ENCODE results near the gene NXPH3.

The NXPH3 gene

DNA sequence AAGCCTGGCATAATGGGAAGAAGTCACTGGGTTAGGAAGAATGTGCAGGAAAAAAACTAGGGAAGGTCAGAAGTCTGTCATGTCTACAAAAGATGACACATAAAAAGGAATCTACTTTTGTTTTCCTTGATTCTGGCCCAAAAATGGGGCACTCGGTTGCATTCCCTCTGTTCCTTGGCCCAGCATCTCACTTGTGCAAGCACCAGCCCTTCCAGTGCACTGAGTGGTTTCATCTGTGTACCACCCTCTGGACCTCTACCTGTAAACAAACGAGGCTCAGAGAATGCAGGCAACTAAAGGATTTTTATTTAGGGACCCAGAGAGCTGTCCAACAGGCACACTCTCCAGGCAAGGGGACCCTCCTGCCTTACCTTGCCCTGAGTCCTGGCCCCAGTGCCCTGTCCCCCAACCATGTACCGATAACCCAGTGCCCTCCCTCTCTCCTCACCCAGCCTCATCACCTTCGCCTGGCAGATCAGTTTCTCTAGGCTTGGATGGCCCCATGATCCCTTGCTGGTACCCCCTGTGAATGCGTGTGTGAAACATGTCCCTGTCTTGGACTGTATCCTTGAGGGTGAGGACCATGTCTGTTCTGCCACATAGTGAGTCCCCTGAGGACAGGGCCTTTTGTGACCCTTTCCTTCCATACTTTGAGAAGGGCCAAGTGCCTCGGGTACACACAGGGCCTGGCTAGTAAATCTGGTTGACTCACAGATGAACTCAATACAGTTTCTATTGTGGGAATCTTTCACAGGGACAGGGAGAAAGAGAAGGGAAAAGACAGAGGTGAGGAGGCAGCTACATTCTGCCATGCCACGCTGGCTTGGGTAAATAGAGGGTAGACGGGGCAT lies 13.3 kb downstream of the NXPH3 start:
- DNase-seq (ENCODE audit: extremely low read depth in 1 of 2, low read depth in 1 of 2) = no peak

DNA sequence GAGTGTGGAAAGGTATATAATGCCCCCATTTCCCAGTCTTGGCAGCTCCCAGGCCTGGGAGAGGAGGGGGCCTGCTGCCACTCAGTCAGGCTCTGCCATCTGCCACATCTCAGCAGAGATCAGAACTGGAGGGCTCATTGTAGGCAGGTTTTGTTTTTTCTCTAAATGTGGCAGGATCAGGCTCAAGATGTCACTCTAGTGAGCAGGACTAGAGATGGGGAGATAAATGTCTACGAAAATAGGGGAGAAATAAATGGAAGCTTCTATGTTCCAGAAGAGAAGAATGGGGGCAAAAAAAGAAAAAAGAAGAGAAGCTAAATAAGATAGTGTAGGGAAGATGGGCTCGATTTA lies 13.9 kb downstream of the NXPH3 start:
- DNase-seq (ENCODE audit: extremely low read depth in 1 of 2, low read depth in 1 of 2) = no peak

DNA sequence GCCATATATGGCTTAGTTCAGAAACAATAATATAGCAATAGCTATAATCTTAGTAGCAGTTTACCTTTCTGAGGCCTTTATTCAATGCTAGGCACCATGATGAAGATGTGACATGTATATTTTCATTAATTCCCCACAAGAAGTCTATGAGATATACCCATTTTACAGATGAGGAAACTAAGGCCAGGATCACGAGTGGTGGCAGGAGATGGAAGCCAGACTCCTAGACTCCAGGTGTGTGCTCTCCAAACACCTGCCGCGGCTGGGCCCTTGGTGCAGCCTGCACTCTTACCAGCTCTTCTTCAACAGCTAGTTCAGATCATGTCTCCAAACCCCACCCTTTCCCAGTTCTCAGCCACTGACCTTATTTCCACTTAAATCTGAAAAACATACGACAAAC lies 15.2 kb downstream of the NXPH3 start:
- no peak for DNase-seq (ENCODE audit: extremely low read depth in 1 of 2, low read depth in 1 of 2)

DNA sequence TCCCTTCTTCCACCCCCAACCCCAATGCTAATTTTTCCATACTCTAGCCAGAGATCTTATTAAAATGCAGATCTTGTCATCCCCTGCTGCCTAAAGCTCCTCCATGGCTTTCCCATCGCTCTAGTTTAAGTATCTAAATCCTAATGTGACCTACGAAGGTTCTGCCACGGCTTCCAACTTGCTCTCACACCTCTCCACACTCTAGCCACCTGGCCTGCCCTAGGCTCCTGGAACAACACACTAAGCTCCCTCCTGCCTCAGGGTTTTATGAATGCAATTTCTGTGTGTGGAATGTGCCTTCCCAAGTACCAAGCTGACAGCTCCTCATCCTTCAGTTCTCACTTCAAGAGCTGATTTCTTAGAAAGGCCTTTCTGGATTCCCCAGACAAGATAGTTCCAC lies 16.6 kb downstream of the NXPH3 start:
- no peak for DNase-seq (ENCODE audit: extremely low read depth in 1 of 2, low read depth in 1 of 2)

DNA sequence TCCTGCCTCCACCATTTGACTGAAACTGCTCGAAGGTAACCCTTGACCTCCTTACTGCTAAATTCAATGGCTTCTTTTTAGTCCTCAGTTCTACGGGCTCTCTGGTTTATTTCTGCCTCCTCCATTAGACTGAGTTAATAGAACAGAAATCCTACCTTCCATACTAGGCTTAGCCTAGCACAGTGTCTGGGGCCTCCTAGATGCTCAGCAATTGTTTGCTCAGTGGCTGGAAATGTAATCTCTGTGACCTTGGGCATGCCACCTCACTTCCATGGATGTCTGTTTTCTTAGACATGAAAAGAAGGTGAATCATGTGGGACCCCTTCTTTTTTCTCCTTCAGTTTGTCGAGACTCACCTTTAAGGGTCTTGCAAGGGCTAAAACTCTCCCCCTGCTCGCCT lies 19.7 kb downstream of the NXPH3 start:
- no peak for DNase-seq (ENCODE audit: extremely low read depth in 1 of 2, low read depth in 1 of 2)

DNA sequence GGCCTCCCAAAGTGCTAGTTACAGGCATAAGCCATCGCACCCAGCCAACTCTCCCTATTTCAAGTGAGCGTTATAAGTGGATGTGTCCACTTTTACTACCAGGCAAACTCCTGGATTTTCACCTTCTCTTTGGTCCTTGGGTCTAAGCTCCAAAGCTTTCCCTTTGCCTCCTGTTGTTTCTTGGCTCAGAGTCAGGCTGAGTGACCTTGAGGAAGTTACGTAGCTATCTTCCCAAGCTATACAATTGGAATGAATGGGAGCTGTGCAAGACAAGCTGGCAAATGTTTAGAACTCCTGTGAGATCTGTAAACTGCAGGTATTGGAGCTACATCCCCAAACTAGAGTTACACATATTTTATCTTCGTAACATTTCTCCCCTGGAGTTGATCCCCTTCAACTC lies 20.3 kb downstream of the NXPH3 start:
- DNase-seq (ENCODE audit: extremely low read depth in 1 of 2, low read depth in 1 of 2) = no peak

DNA sequence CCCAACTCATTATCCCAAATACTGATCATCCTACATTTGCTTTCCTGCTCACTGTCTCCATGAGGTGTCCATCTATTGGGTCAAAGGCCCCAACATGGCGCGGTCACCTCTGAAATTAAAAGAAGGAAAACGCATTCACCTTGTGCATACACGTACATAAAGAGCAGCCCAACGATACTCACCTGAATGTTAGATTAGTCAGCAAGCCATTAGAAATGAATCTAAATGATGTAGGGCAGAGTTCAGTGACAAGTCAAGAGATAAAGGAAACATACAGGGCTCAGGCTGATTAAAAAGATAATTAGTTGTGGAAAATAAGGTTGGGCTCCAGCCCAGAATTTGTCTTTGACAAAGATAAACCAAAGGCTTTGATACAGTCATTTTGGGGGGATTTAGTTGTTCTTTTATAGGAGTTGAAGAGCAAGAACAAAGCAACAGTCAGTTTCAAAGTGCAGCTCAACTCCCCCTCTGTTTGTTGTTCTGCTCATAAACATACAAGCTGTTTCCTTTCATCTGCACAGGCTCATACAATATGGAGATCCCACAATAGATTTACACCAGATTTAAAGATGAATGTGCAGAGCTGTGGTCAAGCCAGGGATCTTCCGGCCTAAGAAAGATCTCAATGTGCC lies 21.1 kb downstream of the NXPH3 start:
- DNase-seq (ENCODE audit: extremely low read depth in 1 of 2, low read depth in 1 of 2) = no peak

DNA sequence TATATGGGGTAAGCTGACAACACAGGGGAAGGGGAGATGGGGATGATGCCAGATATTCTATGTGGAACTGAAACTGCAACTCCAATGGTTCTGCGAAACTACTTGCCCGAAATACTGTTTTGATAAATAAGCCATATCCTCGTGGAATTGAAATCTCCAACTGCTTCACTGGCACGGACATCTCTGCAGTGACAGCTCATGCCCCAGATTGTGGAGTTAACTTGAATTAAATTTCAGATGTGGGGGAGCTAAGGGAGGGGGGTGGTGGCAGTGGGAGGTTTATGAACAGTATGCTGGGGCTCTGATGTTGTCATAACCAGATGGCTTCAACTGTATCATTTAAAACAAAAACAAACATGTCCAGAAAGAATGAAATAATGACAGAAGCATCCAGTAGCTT lies 21.8 kb downstream of the NXPH3 start:
- DNase-seq (ENCODE audit: extremely low read depth in 1 of 2, low read depth in 1 of 2) = no peak

DNA sequence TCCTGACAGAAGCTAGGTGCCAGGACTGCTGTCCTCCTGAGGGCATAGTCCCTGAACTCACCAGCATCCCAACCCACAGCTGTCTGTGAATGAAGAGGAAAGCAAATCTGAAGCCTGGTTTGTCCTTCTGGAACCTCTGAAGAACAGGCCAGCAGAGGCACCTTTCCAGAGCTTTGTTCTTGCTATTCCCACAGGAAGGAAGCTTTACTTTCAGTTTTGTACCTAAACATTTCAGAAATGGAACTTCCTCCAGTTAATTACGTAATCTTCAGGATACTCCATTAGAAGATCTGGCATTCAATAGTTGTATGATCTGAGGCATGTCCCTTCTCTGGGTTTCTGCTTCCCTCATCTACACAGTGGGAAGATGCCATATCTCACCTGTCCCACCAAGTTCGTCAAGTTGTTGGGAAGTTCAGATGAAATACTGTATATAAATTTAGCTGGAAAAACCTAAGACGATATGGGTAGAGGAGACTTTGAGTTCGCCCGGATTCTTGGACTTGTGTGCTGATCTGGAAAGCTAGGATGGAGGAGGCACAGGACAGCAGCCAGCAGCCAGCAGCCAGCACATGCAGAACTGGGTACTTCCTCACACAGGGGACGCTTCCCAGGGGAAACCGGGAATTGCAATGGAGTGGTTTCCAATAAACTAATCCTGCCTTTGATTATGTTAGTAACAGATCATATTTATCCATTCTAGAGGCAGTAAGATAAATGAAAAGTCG lies 22.4 kb downstream of the NXPH3 start:
- no peak for DNase-seq (ENCODE audit: extremely low read depth in 1 of 2, low read depth in 1 of 2)

DNA sequence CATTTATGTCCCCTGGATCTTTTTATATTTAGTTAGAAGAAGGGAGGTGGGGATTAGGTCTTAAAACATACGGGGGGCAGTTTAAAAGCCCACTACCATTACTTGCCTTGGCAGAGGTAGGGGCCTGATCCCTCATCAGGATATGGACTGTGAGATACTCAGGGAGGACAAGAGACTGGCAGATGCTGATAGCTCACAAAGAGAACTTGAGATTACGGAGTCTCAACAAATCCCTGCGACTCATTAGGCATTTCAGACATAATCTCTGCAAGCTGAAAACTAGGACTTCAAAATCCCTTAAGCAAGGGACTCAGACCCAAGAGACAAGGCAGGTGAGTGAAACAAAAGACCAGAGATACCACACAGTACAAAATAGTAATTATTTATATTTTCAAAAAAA lies 23.2 kb downstream of the NXPH3 start:
- no peak for DNase-seq (ENCODE audit: extremely low read depth in 1 of 2, low read depth in 1 of 2)

DNA sequence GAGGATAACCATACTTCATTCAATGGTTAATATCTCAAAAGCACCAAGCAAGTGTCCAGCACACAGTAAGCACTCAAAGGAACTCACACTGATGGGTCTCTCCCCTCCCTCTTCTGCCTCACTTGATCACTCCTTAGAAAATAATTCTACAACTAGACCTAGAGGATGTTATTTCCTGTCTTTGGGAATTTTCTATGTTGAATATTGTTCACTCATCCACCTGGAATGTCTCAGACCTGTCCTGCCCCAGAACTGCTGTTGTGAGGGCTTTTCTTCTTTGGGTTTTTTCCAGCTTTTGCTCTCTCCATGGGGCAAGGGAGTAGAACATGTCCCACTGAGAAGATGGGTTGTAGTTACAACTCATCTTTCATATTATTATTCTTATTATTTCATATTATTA lies 25.3 kb downstream of the NXPH3 start:
- no peak for DNase-seq (ENCODE audit: extremely low read depth in 1 of 2, low read depth in 1 of 2)

DNA sequence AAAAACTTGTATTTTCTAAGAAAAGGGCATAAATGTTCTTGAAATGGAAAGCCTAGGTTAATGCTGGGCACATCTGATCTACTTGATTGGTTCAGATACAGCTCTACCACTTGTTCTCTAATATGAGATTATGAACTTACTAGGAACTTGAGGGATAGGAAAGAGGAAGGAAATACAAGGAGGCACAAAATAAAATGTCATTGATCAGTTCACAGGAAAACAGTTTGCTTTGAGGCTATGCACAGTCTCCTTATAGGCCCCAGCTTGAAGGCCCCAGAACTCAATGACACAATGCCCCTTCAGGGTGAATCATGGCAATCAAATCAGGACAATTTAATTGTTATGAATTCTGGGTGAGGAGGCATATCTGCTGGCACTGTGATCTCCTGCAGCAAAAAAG lies 27.1 kb downstream of the NXPH3 start:
- no peak for DNase-seq (ENCODE audit: extremely low read depth in 1 of 2, low read depth in 1 of 2)

DNA sequence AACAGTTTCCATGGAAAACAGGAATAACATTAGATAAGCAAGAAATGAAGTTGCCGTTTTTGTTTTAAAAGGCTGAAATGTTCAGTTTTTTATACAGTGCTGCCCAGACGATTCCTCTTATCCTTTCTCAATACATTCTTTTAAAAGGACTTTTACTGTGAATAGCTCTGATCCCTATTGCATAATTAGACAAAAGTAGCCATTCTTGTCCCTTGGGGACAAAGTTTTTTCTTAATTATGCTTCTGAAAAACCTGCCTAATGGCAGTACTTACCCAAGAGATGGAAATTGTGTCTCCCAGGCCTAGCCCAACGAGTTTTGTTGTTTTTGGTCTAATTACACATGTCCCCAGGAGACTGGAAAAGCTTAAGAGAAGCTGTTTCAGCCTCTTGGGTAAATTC lies 27.6 kb downstream of the NXPH3 start:
- DNase-seq (ENCODE audit: extremely low read depth in 1 of 2, low read depth in 1 of 2) = no peak

DNA sequence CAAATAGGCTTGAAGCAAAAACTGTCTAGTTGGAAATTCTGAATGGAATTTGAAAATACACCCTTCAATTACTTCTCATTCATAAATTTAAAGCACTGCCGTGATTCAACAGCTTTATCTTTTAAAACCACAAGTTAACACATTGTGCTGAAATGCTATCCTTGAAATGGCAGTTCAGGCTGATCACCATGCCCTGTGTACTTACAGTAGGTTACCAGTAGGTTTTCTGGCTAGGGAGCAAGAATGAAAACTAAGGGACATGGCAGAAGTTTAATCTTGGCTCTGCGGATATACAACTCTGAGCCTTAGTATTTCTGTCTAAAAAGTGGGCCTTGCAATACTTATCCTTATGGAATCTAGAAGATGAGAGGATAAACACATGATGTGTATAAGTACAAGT lies 28.0 kb downstream of the NXPH3 start:
- no peak for DNase-seq (ENCODE audit: extremely low read depth in 1 of 2, low read depth in 1 of 2)

DNA sequence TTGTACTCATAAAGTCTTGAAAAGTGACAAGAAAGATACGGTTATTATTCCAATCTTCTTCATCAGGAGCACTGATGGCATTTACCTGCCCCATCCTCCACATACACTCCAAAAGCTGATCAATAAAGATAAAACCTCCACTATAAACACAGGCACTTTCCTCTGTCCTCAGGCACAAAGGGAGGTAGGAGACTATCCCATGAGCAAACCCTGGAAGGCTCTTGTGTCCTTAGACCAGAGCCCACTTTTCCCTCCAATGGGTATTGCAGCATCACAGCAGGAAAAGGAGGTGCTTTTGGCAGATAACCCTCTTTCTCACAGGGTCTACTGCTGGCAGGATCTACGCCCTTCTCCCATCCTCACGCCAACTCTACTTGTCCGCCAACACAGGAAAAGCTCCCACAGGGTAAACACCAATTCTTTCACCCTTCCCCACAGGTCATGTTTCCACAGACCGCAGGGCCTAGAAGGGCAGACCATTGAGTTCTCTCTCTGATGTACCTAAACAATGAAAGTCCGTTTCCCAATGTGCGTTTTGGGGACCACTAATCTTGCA lies 28.7 kb downstream of the NXPH3 start:
- DNase-seq (ENCODE audit: extremely low read depth in 1 of 2, low read depth in 1 of 2) = no peak

DNA sequence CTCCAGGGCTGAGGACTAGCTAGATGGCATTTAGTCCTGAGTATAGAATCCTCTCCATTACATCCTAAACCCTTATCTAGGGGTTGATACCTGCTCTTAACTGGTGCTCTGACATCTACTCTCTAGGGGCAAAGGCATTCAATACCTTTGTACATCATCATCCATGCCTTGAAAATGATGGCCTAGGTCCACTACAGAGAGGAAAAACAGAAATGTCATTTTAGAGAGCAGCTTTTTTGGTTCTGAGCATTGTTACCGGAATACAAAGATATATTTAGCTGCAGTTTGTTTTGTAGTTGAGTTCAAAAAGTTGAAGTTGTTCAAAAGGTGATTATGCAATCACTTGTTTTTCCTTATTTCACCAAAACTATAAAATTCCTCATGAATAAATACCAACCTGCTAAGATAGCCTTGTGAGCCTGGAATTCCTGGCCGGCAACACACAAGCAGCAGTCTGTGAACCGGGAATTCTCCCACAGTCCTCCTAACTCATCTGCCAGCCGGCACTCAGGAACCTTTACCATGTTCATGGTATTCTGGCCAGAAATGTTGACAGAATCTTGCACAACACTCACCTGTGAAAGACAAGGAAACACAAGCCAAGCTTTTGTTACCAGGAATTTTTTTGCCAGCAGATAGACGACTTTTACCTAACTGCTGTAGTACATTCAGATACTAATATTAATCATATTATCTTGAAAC lies 35.4 kb downstream of the NXPH3 start:
- no peak for DNase-seq (ENCODE audit: extremely low read depth in 1 of 2, low read depth in 1 of 2)

DNA sequence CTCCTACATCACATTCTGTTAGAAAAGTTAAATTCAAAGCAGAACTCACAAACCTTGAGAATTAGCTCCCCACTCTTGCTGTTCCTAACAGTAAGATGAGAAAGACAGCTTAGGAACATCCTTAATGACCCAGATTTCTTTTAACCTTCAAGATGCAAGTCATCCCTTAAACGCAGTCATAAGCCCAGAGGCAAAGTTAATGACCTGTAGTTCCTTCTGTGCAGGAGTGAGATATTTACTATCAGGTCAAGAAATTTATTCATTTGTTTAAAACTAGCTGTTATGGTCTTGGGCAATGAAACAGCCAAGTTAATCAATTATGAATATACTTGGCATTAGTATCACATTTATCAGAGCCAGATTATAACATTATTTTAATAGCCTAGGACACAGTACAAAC lies 37.1 kb downstream of the NXPH3 start:
- no peak for DNase-seq (ENCODE audit: extremely low read depth in 1 of 2, low read depth in 1 of 2)

DNA sequence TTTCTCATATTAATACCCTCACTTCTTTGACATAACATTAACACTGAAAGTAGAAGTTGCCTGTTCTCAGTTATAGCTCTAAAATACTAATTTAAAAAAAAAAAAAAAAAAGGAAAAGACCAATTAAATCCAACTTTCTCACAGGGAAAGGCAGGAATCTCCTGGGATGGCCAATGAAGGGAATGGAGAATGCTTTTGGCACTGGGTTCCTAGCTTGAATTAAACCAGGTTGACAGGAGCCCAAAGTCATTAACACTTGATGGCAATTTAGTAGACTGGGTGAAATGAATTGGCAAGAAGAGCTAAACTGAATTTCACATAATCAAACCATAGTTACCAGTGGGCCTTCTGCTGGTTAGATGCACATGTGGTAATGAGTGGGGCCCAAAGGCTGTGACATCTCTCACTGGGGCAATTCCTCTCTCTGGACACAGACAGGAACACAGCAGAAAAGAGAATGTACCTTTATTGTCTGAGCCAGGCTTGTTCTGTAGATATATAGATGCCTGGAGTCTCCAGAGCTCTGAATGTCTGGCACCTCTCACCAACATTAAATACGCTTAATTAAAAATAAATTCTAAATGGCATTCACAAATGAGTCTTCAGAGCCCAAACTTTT lies 37.6 kb downstream of the NXPH3 start:
- DNase-seq (ENCODE audit: extremely low read depth in 1 of 2, low read depth in 1 of 2) = no peak

DNA sequence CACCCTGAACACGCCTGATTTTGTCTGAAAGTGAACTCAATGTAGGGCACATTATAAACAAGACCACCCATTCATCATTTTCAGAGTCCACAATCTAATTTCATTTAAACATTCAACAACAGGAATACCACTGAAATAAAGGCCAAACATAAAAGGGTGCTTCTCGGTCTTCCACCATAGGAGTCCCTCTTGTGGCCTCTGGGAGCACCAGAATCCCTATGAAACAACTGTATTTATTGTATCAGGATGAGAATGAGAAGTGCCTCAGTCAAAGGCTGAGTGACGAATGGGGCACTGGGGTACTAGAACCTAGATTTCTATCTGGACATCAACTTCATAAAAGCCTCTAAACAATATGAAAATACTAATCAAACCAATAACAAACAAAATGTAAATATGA lies 40.4 kb downstream of the NXPH3 start:
- DNase-seq (ENCODE audit: extremely low read depth in 1 of 2, low read depth in 1 of 2) = no peak

DNA sequence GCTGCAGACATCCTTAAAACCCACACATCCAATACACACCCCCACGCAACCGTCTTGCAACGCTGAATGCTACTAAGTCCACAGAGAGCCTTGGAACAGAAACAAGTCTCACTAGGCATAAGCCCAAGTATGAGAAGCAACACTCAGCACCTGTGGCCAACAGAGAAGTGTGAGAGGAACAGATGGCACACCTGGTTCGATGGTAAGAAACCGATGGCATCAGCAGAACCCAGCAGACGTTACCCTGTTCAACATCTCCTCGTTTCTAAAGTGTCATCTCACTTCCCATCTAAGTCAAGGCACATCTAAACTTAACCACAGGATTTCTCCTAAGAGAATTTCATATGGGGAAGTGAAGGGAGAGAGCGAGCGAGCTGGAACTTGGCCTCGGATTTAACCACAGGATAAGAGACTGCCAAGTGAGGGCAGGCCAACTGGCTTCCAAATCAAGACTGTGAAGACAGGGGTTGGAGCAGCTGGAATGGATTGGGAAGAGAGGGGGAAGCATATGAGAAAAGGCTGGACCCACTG lies 41.0 kb downstream of the NXPH3 start:
- DNase-seq (ENCODE audit: extremely low read depth in 1 of 2, low read depth in 1 of 2) = no peak

Measured in stimulated activated CD8-positive, alpha-beta memory T cell treated with anti-CD3 and anti-CD28 coated beads, Interleukin-7, amount 100 ng/mL, for 48 hours (primary cell).